ENCODE results near the gene GLS. TPM values are rescaled to one million over a fixed set of nuclear protein-coding genes. Genes with fewer than 3 reads are reported as not detected.

The GLS gene
- total RNA-seq, 1 experiment from 2014 or later, result 97.4 TPM

DNA sequence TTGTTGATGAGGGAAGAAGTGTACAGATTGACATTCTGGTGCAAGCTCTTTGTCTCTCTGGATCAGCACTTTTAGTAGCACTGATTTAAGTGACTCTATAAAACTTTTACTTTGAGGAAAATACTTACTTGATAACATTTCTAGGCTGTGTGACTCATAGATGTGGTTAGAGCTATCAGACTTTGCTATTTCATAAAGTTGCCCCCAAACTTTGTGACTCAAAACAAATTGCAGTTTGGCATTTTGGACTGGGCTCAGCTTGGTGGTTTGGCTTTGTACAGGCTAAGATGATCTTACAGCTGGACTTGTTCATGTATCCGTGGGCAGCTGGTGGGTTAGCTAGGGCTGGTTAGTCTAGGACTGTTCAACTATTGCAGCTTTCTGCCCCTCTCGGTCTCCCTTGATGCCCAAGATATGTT is 42.1 kb upstream of the GLS start (continued):
- no peak for TF ChIP-seq RAD21 (IDR thresholded peaks at IDR 0.05; ENCODE audit: low read depth)

GRCh38 chr2:190840569-190841172 is 40.0 kb upstream of the GLS start:
- H3K27me3 ChIP-seq (ENCODE audit: insufficient read depth, low read length), result no peaks in the 10 kb centered on the region
- H2AFZ ChIP-seq (ENCODE audit: low read depth, low read length, poor library complexity, severe bottlenecking), result peak overlapping the region; percentile 63
- H3K4me1 ChIP-seq (ENCODE audit: control insufficient read depth in 1 of 2, insufficient read depth in 2 of 2, low read length in 2 of 2), result peaks cover 45 to 88% of the 10 kb centered on the region in 2 experiments
- peak overlapping the region; percentile 3; the same call in 1 of the 2 replicates for H3K4me2 ChIP-seq (ENCODE audit: low read length)
- ChIA-PET POLR2A (no interaction called here), CTCF (interaction anchor here (2.8 kb wide), 1 partner anchor 10 kb away, joined by 10 read pairs; no protein-coding TSS in a partner anchor), RAD21 (ENCODE audit: low non-redundant PET in 1 of 2, low total read pairs in 2 of 2, uncharacterized antibody in 2 of 2, unreplicated experiment in 2 of 2) (no interaction called here)
- intact Hi-C loops (cut with micrococcal nuclease), result loop anchor here (5.0 kb wide), 2 partner anchors 42 to 308 kb away; partner anchors contain the start of genes GLS and NEMP2
- H3K9me3 ChIP-seq (ENCODE audit: control insufficient read depth in 1 of 2, insufficient read depth in 1 of 2, low read depth in 1 of 2, low read length in 2 of 2), result no peaks in the 10 kb centered on the region
- no peak overlapping the region for H3K4me3 ChIP-seq (replicated peaks in 1 of 2; ENCODE audit: low read depth in 1 of 2, low read length in 2 of 2)
- DNase-seq (ENCODE audit: low read depth, low spot score) (no peak), ATAC-seq (no peak)
- no peaks in the 10 kb centered on the region for H4K20me1 ChIP-seq (ENCODE audit: insufficient read depth)
- H3K79me2 ChIP-seq (ENCODE audit: insufficient read depth, low read length), result no peaks in the 10 kb centered on the region
- no peak overlapping the region for H3K27ac ChIP-seq (ENCODE audit: low read depth, low read length)
- TF ChIP-seq YY1 (IDR thresholded peaks at IDR 0.05; ENCODE audit: extremely low read depth, insufficient replicate concordance, low read depth, low read length) (no peak), RAD21 (IDR thresholded peaks at IDR 0.05; ENCODE audit: low read depth) (no peak), EGR1 (IDR thresholded peaks at IDR 0.05; ENCODE audit: low read depth) (no peak), ZBTB33 (IDR thresholded peaks at IDR 0.05; ENCODE audit: extremely low read depth, insufficient replicate concordance, low read length) (no peak), FOSL1 (IDR thresholded peaks at IDR 0.05; ENCODE audit: low read depth) (no peak), MAX (IDR thresholded peaks at IDR 0.05) (no peak), CEBPB (IDR thresholded peaks at IDR 0.05; ENCODE audit: low read depth) (no peak), SIN3A (IDR thresholded peaks at IDR 0.05; ENCODE audit: low read depth) (no peak), POLR2A (IDR thresholded peaks at IDR 0.05; ENCODE audit: borderline replicate concordance, extremely low read depth, insufficient read depth, insufficient read length) (no peak), CBX3 (IDR thresholded peaks at IDR 0.05; ENCODE audit: low read depth) (no peak), ZFX (IDR thresholded peaks at IDR 0.05) (no peak), SRF (IDR thresholded peaks at IDR 0.05; ENCODE audit: low read depth) (no peak), POLR2AphosphoS5 (IDR thresholded peaks at IDR 0.05; ENCODE audit: low read depth, low read length) (no peak)
- TF ChIP-seq, protein P1, sequence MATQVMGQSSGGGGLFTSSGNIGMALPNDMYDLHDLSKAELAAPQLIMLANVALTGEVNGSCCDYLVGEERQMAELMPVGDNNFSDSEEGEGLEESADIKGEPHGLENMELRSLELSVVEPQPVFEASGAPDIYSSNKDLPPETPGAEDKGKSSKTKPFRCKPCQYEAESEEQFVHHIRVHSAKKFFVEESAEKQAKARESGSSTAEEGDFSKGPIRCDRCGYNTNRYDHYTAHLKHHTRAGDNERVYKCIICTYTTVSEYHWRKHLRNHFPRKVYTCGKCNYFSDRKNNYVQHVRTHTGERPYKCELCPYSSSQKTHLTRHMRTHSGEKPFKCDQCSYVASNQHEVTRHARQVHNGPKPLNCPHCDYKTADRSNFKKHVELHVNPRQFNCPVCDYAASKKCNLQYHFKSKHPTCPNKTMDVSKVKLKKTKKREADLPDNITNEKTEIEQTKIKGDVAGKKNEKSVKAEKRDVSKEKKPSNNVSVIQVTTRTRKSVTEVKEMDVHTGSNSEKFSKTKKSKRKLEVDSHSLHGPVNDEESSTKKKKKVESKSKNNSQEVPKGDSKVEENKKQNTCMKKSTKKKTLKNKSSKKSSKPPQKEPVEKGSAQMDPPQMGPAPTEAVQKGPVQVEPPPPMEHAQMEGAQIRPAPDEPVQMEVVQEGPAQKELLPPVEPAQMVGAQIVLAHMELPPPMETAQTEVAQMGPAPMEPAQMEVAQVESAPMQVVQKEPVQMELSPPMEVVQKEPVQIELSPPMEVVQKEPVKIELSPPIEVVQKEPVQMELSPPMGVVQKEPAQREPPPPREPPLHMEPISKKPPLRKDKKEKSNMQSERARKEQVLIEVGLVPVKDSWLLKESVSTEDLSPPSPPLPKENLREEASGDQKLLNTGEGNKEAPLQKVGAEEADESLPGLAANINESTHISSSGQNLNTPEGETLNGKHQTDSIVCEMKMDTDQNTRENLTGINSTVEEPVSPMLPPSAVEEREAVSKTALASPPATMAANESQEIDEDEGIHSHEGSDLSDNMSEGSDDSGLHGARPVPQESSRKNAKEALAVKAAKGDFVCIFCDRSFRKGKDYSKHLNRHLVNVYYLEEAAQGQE (IDR thresholded peaks at IDR 0.05; ENCODE audit: low read depth), result no peak
- TF ChIP-seq, protein P2, sequence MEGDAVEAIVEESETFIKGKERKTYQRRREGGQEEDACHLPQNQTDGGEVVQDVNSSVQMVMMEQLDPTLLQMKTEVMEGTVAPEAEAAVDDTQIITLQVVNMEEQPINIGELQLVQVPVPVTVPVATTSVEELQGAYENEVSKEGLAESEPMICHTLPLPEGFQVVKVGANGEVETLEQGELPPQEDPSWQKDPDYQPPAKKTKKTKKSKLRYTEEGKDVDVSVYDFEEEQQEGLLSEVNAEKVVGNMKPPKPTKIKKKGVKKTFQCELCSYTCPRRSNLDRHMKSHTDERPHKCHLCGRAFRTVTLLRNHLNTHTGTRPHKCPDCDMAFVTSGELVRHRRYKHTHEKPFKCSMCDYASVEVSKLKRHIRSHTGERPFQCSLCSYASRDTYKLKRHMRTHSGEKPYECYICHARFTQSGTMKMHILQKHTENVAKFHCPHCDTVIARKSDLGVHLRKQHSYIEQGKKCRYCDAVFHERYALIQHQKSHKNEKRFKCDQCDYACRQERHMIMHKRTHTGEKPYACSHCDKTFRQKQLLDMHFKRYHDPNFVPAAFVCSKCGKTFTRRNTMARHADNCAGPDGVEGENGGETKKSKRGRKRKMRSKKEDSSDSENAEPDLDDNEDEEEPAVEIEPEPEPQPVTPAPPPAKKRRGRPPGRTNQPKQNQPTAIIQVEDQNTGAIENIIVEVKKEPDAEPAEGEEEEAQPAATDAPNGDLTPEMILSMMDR (IDR thresholded peaks at IDR 0.05 in 2 of 3, conservative IDR thresholded peaks at IDR 0.05 in 1 of 3; ENCODE audit: borderline replicate concordance in 1 of 3, insufficient read depth in 1 of 3, low read depth in 2 of 3, low read length in 2 of 3), result no peak
- BruUV-seq (replicated peaks), result no TSS peak
- H3K9me2 ChIP-seq (ENCODE audit: insufficient read depth), result no peaks in the 10 kb centered on the region
- no peak overlapping the region for H3K9ac ChIP-seq (ENCODE audit: low read length)
- no peaks in the 10 kb centered on the region for H3K36me3 ChIP-seq (ENCODE audit: control insufficient read depth in 1 of 2, insufficient read depth in 2 of 2, low read length in 2 of 2)

All from HCT116 (cell line).